ENCODE data around the gene TNFSF15.

TNFSF15 gene

GRCh38 chr9:114787781-114788498, 17.9 kb downstream of the TNFSF15 start:
- no peak for DNase-seq (ENCODE audit: low read depth)

- DNase-seq (ENCODE audit: low read depth) = no peak
These were observed 18.6 kb downstream of the TNFSF15 start for GRCh38 chr9:114787214-114787613.

GRCh38 chr9:114785866-114786650, 19.8 kb downstream of the TNFSF15 start:
- DNase-seq (ENCODE audit: low read depth) = no peak

- no peak for DNase-seq (ENCODE audit: low read depth)
These were observed 21.0 kb downstream of the TNFSF15 start for GRCh38 chr9:114784721-114785279.

- DNase-seq (ENCODE audit: low read depth) = no peak
These were observed 23.3 kb downstream of the TNFSF15 start for GRCh38 chr9:114782586-114782985.

- DNase-seq (ENCODE audit: low read depth) = no peak
These were observed 26.4 kb downstream of the TNFSF15 start for GRCh38 chr9:114779352-114779845.

GRCh38 chr9:114777821-114778609, 27.8 kb downstream of the TNFSF15 start:
- DNase-seq (ENCODE audit: low read depth) = peak; percentile 12

- DNase-seq (ENCODE audit: low read depth) = no peak
These were observed 29.0 kb downstream of the TNFSF15 start for GRCh38 chr9:114776683-114777399.

GRCh38 chr9:114775981-114776380, 29.9 kb downstream of the TNFSF15 start:
- DNase-seq (ENCODE audit: low read depth) = no peak

GRCh38 chr9:114775121-114775520, 30.7 kb downstream of the TNFSF15 start:
- no peak for DNase-seq (ENCODE audit: low read depth)

GRCh38 chr9:114774524-114774923, 31.3 kb downstream of the TNFSF15 start:
- DNase-seq (ENCODE audit: low read depth) = no peak

GRCh38 chr9:114771889-114772288, 34.0 kb downstream of the TNFSF15 start:
- no peak for DNase-seq (ENCODE audit: low read depth)

GRCh38 chr9:114770991-114771390, 34.8 kb downstream of the TNFSF15 start:
- no peak for DNase-seq (ENCODE audit: low read depth)

- no peak for DNase-seq (ENCODE audit: low read depth)
These were observed 36.2 kb downstream of the TNFSF15 start for GRCh38 chr9:114769624-114770023.

GRCh38 chr9:114763220-114763619, 42.6 kb downstream of the TNFSF15 start:
- no peak for DNase-seq (ENCODE audit: low read depth)

GRCh38 chr9:114761523-114761922, 44.3 kb downstream of the TNFSF15 start:
- DNase-seq (ENCODE audit: low read depth) = no peak

- DNase-seq (ENCODE audit: low read depth) = no peak
These were observed 46.1 kb downstream of the TNFSF15 start for GRCh38 chr9:114759512-114760341.

- DNase-seq (ENCODE audit: low read depth) = no peak
These were observed 47.9 kb downstream of the TNFSF15 start for GRCh38 chr9:114757984-114758383.

GRCh38 chr9:114757395-114757794, 48.4 kb downstream of the TNFSF15 start:
- no peak for DNase-seq (ENCODE audit: low read depth)

GRCh38 chr9:114756920-114757319, 48.9 kb downstream of the TNFSF15 start:
- DNase-seq (ENCODE audit: low read depth) = no peak

GRCh38 chr9:114754581-114754980, 51.3 kb downstream of the TNFSF15 start:
- no peak for DNase-seq (ENCODE audit: low read depth)
